HepG2 (cell line): Measurements from ENCODE around the gene PPP1R18. TPM values are rescaled to one million over a fixed set of nuclear protein-coding genes. Genes with fewer than 3 reads are reported as not detected.

ENCODE experiments used
- ARNTL ChIP-seq: sonication (generic); formaldehyde crosslinking; IDR thresholded peaks from 2 replicates; pipeline ENCODE4 v1.4.0; 2020; ENCODE audit warnings: mild to moderate bottlenecking, missing genetic modification reagents
- ASH2L ChIP-seq: fragments of 300-600, 200-600 bp; sonication (generic); IDR thresholded peaks from 2 replicates; pipeline ENCODE4 v1.7.0; 2017; ENCODE audit warnings: low read depth, mild to moderate bottlenecking, moderate library complexity, mixed read lengths, low read length; ENCODE audit not compliant: insufficient read length
- ATF5 ChIP-seq: sonication (generic); formaldehyde crosslinking; IDR thresholded peaks from 2 replicates; pipeline ENCODE4 v1.4.0; 2020; ENCODE audit warnings: mild to moderate bottlenecking, low read depth, missing genetic modification reagents
- DMTF1 ChIP-seq: sonication (generic); formaldehyde crosslinking; IDR thresholded peaks from 2 replicates; pipeline ENCODE4 v1.4.0; 2020; ENCODE audit warnings: mild to moderate bottlenecking, missing genetic modification reagents
- FOXJ3 ChIP-seq: sonication (generic); formaldehyde crosslinking; IDR thresholded peaks from 2 replicates; pipeline ENCODE4 v1.4.0; 2020; ENCODE audit warnings: missing genetic modification reagents, mild to moderate bottlenecking, borderline replicate concordance
- GMEB2 ChIP-seq: IDR thresholded peaks from 2 replicates; pipeline ENCODE4 v1.6.1; 2016; ENCODE audit warnings: missing biosample characterization, missing genetic modification reagents, low read depth
- HBP1 ChIP-seq: IDR thresholded peaks from 2 replicates; pipeline ENCODE4 v1.6.1; 2016; ENCODE audit warnings: low read depth, control low read depth
- HNRNPK ChIP-seq: fragments of 200-400 bp; formaldehyde crosslinking; IDR thresholded peaks from 2 replicates; pipeline ENCODE4 v1.6.1; 2018; ENCODE audit warnings: low read length, low read depth, moderate library complexity, mild to moderate bottlenecking; ENCODE audit not compliant: poor library complexity, severe bottlenecking
- IKZF1 ChIP-seq: fragments of 450-650 bp; IDR thresholded peaks from 2 replicates; pipeline ENCODE4 v1.7.1; 2016
- MYPOP ChIP-seq: sonication (generic); formaldehyde crosslinking; IDR thresholded peaks from 2 replicates; pipeline ENCODE4 v1.8.1; 2023; ENCODE audit warnings: mild to moderate bottlenecking, moderate library complexity, missing genetic modification reagents
- NFYC ChIP-seq: IDR thresholded peaks from 2 replicates; pipeline ENCODE4 v1.6.1; 2016; ENCODE audit warnings: missing genetic modification reagents, missing compliant biosample characterization
- NR0B2 ChIP-seq: sonication (generic); formaldehyde crosslinking; IDR thresholded peaks from 2 replicates; pipeline ENCODE4 v1.4.0; 2020; ENCODE audit warnings: mild to moderate bottlenecking, missing genetic modification reagents
- ZFP1 ChIP-seq: IDR thresholded peaks from 2 replicates; pipeline ENCODE4 v1.6.1; 2016
- ZNF280D ChIP-seq: sonication (generic); formaldehyde crosslinking; IDR thresholded peaks from 2 replicates; pipeline ENCODE4 v1.5.1; 2020; ENCODE audit warnings: mild to moderate bottlenecking, missing genetic modification reagents
- ZNF543 ChIP-seq: sonication (generic); formaldehyde crosslinking; IDR thresholded peaks from 2 replicates; pipeline ENCODE4 v1.4.0; 2020; ENCODE audit warnings: mild to moderate bottlenecking, missing genetic modification reagents
- ZNF558 ChIP-seq: sonication (generic); formaldehyde crosslinking; IDR thresholded peaks from 2 replicates; pipeline ENCODE4 v1.9.0; 2022; ENCODE audit warnings: mild to moderate bottlenecking, missing genetic modification reagents, borderline replicate concordance
- polyA plus RNA-seq, 8 experiments: library from polyadenylated mRNA; depleted of rRNA in 3 of 8; stranded (reverse) in 7 of 8; unstranded in 1 of 8; fragments of >200 nt; fragmentation: Illumina TruSeq in 4 of 8; extraction: Trizol in 4 of 8; gene quantifications; 2 replicates each; pipeline versions ENCODE4 v1.2.1 to v1.2.3, GENCODE V29; 2011 to 2016; ENCODE audit warnings: low read depth in 4 of 8, missing spikeins in 1 of 8, mixed read lengths in 1 of 8; ENCODE audit not compliant: insufficient read depth in 1 of 8
- total RNA-seq, 5 experiments: library from RNA; depleted of rRNA; stranded (reverse); fragments of >200 nt; fragmentation: Illumina TruSeq; extraction: Trizol; gene quantifications; 2 replicates each; pipeline ENCODE4 v1.2.3, GENCODE V29; 2016; ENCODE audit warnings: low read depth in 1 of 5

The PPP1R18 gene
- total and polyA plus RNA-seq, 2 of the 13 experiments (the other 11 are each of a cell fraction or from before 2014, with no cell fraction given): 4.9 to 9.2 TPM

GRCh38 chr6:30719791-30720737, 33.6 kb upstream of the PPP1R18 start, which contains the start of gene TUBB (continued):
- TF ChIP-seq GMEB2 (CRISPR knock-in tag) (peak; percentile 19; the same call in 1 of the 2 replicates), MYPOP (CRISPR knock-in tag) (peak; percentile 69; the same call in 1 of the 2 replicates), IKZF1 (no peak), ZNF558 (peak; percentile 74; the same call in 1 of the 2 replicates), NFYC (CRISPR knock-in tag) (peak; percentile 92), HNRNPK (no peak), ARNTL (CRISPR knock-in tag) (no peak; the same call in 1 of the 2 replicates), ZFP1 (CRISPR knock-in tag) (no peak), NR0B2 (no peak), HBP1 (no peak; the same call in 1 of the 2 replicates), ASH2L (peak; percentile 75), DMTF1 (CRISPR knock-in tag) (no peak), ATF5 (no peak; the same call in 1 of the 2 replicates), ZNF543 (CRISPR knock-in tag) (no peak), ZNF280D (CRISPR knock-in tag) (peak; percentile 57; the same call in 1 of the 2 replicates), FOXJ3 (CRISPR knock-in tag) (no peak)
